ENCODE measurements around the gene COL4A4. TPM values are rescaled to one million over a fixed set of nuclear protein-coding genes. Genes with fewer than 3 reads are reported as not detected.
"Not testable (repeated sequence)": the region's sequence is repeated elsewhere in the genome, so short reads cannot be mapped to it uniquely, and the experiment has no call there.

The COL4A4 gene
- total RNA-seq, 1 donor from 2014 or later: not detected

DNA sequence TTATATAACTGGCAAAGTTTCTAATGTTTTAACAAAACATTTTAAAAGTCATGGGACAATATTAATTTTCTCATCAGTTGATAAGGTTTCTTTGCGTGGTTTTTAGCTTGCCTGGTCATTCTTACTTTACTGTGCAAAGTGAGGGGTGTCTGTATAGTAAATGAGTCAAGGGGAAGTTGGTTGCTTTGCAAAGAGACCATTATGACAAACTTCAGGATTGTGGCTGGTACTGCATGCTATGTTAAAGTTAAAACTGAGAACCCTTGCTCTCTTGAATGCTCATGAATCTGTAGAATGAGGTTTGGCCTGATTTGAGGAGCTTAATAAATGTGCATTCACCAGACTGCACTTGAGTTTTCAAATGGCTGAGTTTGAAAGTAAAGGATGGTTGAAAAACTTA is 47.0 kb downstream of the COL4A4 start:
- no peak for DNase-seq
- H3K4me3 Mint-ChIP-seq: no peak overlapping the region
- no peaks in the 10 kb centered on the region for H3K4me1 Mint-ChIP-seq
- H3K36me3 Mint-ChIP-seq (ENCODE audit: low read depth): no peaks in the 10 kb centered on the region
- H3K27ac Mint-ChIP-seq: no peak overlapping the region
- peaks cover 16% of the 10 kb centered on the region for H3K27me3 Mint-ChIP-seq
- H3K9me3 Mint-ChIP-seq: no peaks in the 10 kb centered on the region
- intact Hi-C loops (cut with micrococcal nuclease): no loop called here

DNA sequence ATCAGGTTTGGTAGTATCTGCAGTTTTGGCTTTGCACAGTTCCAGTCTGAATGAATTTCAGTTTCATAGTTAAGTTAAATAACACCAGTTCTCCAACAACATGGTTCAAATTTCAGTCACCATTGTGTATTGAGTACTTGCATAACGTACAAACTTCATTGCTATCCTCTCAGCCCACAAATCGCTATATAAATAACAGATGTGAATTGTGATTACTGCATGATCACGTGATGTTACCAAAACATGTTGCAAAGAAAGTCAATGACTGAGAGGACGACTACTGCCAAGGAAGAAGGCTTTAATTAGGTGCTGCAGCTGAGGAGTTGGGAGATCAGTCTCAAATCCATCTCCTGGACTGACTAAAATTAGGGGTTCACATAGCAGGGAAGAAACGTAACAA is 48.2 kb downstream of the COL4A4 start:
- H3K4me1 Mint-ChIP-seq: no peaks in the 10 kb centered on the region
- DNase-seq: no peak
- H3K4me3 Mint-ChIP-seq: no peak overlapping the region
- no peaks in the 10 kb centered on the region for H3K36me3 Mint-ChIP-seq (ENCODE audit: low read depth)
- H3K27me3 Mint-ChIP-seq: peaks cover 16% of the 10 kb centered on the region
- intact Hi-C loops (cut with micrococcal nuclease): no loop called here
- H3K27ac Mint-ChIP-seq: no peak overlapping the region
- H3K9me3 Mint-ChIP-seq: no peaks in the 10 kb centered on the region

DNA sequence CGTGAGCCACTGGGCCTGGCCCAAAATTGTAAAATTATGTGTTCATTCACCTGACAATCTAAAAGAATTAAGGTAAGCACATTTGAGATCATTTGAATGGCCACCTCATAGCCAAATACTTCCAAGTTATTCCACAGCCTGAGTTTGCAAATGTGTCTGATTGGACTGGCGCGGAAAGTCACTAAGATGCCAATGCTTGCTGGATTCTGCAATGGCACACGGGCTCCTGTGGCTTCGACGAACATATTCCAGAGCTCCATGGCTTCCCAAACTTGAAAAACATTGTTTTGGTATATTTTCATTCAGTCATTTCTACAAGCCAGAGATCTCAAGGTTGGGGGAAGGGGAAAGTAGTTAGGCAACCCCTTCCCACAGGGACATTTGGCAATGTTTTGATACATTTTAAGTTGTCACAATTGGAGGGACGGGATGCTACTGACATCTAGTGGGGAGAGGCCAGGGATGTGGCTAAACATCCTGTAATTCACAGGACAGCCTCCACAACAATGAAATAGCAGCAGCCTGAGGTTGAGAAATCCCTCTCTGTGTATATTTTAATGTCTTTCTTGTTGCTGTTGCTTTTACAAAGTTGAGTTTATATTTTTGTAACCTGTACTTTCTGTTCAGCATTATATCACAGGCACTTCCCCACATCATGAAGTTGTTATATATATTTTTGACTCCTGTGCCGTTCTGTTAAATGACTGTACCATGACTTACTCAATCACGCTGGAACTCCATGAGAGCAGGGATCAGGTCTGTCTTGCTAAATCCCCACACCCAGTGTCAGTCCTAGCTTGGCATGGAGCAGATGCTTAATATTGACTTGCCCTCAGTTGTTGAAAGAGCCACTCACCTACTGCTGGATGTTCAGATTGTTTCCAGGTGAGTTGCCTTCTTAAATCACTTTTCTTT is 56.9 kb downstream of the COL4A4 start:
- peak; percentile 77 for DNase-seq
- H3K27ac Mint-ChIP-seq: no peak overlapping the region
- no peak overlapping the region for H3K4me3 Mint-ChIP-seq
- no peaks in the 10 kb centered on the region for H3K9me3 Mint-ChIP-seq
- intact Hi-C loops (cut with micrococcal nuclease): loop anchor here (5.0 to 10.0 kb wide), 3 partner anchors 305 to 1440 kb away; no protein-coding TSS in a partner anchor
- no peaks in the 10 kb centered on the region for H3K4me1 Mint-ChIP-seq
- no peaks in the 10 kb centered on the region for H3K36me3 Mint-ChIP-seq (ENCODE audit: low read depth)
- H3K27me3 Mint-ChIP-seq: peaks cover 3% of the 10 kb centered on the region

DNA sequence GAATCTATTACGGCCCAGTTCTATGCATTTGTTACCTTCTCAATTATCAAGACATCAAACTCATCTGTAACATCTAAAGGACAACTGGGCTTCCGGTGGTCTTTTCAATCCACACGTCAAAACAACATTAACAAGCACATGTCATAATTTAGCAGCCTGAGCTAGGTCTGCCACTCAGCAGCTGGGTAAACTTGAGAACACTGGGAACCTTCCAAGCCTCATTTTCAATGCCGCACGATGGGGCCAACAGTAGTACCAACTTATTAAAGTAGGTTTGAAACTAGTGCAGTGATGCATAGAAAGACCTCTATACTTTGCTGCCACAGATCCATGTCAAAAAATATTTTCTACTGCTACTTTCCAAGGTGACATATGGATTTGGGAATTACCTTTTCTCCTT is 60.4 kb downstream of the COL4A4 start:
- no peaks in the 10 kb centered on the region for H3K36me3 Mint-ChIP-seq (ENCODE audit: low read depth)
- no peak overlapping the region for H3K4me3 Mint-ChIP-seq
- intact Hi-C loops (cut with micrococcal nuclease): loop anchor here (10.0 kb wide), 1 partner anchor 1219 kb away; no protein-coding TSS in a partner anchor
- H3K4me1 Mint-ChIP-seq: no peaks in the 10 kb centered on the region
- DNase-seq: no peak
- no peaks in the 10 kb centered on the region for H3K9me3 Mint-ChIP-seq
- peaks cover 3% of the 10 kb centered on the region for H3K27me3 Mint-ChIP-seq
- H3K27ac Mint-ChIP-seq: no peak overlapping the region

DNA sequence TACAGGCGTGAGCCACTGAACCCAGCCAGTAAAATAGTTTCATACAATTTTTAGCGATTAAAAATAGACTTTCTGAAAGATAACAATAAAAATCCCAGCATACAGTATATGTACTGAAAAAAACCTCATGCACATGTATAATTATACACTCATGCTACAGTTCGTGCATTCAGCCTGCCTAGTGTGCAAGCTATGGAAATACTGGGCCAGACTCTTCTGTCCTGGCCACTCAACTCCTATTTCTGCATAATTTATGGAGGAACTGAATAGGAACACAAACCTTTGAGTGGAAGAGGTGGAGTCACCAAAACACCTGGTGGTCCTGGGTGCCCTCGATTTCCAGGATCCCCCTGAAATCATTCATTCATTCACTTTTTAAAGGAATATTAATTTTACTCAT is 64.7 kb downstream of the COL4A4 start:
- no peaks in the 10 kb centered on the region for H3K36me3 Mint-ChIP-seq (ENCODE audit: low read depth)
- no peak overlapping the region for H3K4me3 Mint-ChIP-seq
- H3K9me3 Mint-ChIP-seq: no peaks in the 10 kb centered on the region
- H3K27ac Mint-ChIP-seq: no peak overlapping the region
- intact Hi-C loops (cut with micrococcal nuclease): no loop called here
- no peak for DNase-seq
- H3K4me1 Mint-ChIP-seq: no peaks in the 10 kb centered on the region
- H3K27me3 Mint-ChIP-seq: peaks cover 7% of the 10 kb centered on the region

DNA sequence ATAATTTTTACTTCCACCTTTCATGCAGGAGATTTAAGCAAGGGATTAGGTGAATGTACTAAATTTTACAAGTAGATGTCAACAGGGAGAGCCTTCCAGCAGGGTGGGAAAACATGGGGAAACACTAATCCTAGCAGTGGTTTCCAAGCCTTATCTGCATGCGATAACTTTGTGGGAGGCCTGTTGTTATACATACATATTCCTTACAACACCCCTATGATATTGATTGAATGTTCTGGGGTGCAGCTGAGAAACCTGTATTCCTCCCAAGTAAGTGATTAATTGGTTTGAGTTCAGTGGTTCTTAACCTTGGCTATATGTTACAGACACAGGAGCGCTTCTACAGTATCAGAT is 65.9 kb downstream of the COL4A4 start:
- H3K4me1 Mint-ChIP-seq: no peaks in the 10 kb centered on the region
- no peak overlapping the region for H3K27ac Mint-ChIP-seq
- peaks cover 9% of the 10 kb centered on the region for H3K27me3 Mint-ChIP-seq
- no peak for DNase-seq
- no peaks in the 10 kb centered on the region for H3K9me3 Mint-ChIP-seq
- H3K4me3 Mint-ChIP-seq: no peak overlapping the region
- intact Hi-C loops (cut with micrococcal nuclease): no loop called here
- no peaks in the 10 kb centered on the region for H3K36me3 Mint-ChIP-seq (ENCODE audit: low read depth)

DNA sequence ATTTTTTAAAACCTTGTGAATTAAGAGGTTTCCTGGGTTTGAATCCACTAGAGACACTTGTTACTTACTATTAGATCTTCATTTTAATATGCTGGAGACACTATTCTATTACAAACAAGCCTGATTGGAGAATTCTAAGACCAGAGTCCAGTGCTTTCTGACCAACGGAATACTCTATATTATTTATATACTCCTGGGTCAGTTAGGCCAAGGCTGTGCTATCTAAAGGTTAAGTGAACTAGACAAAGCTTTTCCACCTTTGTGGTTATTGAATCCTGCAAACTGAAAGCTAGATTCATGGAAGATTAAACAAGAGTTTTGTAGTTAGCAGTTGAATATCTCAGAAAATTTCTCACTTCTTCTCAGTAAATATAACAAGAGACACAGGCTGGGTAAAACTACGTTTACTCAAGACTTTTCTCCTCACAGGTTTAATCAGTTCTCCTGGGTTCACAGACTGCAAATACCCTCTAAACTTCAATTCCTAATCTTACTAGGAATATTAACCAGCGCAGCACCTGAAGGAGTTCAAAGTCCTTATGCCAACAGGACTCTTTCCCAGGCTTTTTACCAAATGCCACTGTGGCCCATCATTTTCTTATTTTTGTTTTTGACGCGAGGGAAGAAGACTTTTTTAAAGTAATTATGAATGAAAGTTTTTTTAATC is 66.4 kb downstream of the COL4A4 start:
- intact Hi-C loops (cut with micrococcal nuclease): no loop called here
- H3K4me3 Mint-ChIP-seq: no peak overlapping the region
- DNase-seq: no peak
- peaks cover 8% of the 10 kb centered on the region for H3K27me3 Mint-ChIP-seq
- H3K4me1 Mint-ChIP-seq: no peaks in the 10 kb centered on the region
- no peak overlapping the region for H3K27ac Mint-ChIP-seq
- no peaks in the 10 kb centered on the region for H3K36me3 Mint-ChIP-seq (ENCODE audit: low read depth)
- H3K9me3 Mint-ChIP-seq: no peaks in the 10 kb centered on the region

DNA sequence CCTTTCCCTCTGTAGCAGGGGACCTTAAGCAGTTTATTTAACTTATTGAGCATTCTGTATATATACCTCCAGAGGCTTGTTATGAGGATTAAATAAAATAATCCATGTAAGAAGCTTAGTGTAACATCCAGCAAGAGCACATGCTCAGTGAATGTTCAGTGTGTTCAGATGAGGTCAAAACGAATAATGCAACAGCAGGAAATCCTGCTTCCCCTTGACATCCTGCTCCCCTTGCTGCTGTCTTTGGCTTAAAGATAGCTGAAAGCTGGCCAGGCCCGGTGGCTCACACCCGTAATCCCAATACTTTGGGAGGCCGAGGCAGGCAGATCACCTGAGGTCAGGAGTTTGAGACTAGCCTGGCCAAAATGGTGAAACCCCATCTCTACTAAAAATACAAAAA is 68.7 kb downstream of the COL4A4 start:
- Mint-ChIP-seq H3K36me3 (ENCODE audit: low read depth) (no peaks in the 10 kb centered on the region), H3K27ac (no peak overlapping the region), H3K27me3 (peaks cover 9% of the 10 kb centered on the region), H3K4me3 (no peak overlapping the region), H3K9me3 (no peaks in the 10 kb centered on the region), H3K4me1 (no peaks in the 10 kb centered on the region)
- no peak for DNase-seq
- intact Hi-C loops (cut with micrococcal nuclease): no loop called here

DNA sequence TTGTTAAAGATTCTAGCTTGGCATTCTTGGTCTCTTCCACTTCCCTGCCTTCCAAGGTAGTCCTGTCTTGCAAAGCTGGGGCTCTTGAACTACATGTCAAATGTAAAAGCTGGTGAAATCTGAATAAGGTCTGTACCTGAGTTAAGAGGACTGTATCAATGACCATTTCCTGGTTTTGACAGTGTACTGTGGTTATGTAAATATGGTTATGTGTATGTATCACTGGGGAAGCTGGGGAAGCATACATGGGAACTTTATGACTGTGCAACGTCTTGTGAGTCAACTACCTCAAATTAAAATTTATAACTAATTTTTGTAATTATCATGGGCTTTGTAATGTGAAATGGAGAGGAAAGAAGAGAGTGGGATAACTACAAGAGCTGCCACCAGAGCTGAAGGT is 81.7 kb downstream of the COL4A4 start:
- H3K27me3 Mint-ChIP-seq: no peaks in the 10 kb centered on the region
- no peak for DNase-seq
- no peaks in the 10 kb centered on the region for H3K36me3 Mint-ChIP-seq (ENCODE audit: low read depth)
- H3K9me3 Mint-ChIP-seq: no peaks in the 10 kb centered on the region
- no peaks in the 10 kb centered on the region for H3K4me1 Mint-ChIP-seq
- no peak overlapping the region for H3K27ac Mint-ChIP-seq
- no peak overlapping the region for H3K4me3 Mint-ChIP-seq
- intact Hi-C loops (cut with micrococcal nuclease): no loop called here

DNA sequence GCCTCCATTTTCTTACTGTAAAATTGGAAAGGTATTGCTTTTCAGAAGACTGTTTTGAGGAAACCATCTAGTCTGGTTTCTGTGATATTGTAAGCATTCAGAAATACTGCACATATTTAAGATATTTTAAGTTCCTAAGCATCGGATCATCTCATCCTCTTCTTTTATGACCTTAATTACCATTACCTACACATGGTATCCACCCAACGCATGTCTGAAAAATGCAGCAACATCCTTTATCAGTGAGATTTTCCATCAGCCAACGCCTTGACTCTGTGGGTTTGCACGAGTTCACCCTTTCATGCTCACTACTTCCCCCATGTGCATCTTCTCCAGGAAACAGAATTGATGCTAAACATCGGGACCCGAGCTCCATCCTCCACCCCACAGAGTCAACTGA is 84.3 kb downstream of the COL4A4 start:
- Mint-ChIP-seq H3K4me1 (no peaks in the 10 kb centered on the region), H3K9me3 (no peaks in the 10 kb centered on the region), H3K27me3 (no peaks in the 10 kb centered on the region), H3K4me3 (no peak overlapping the region), H3K36me3 (ENCODE audit: low read depth) (no peaks in the 10 kb centered on the region), H3K27ac (no peak overlapping the region)
- intact Hi-C loops (cut with micrococcal nuclease): no loop called here
- no peak for DNase-seq

DNA sequence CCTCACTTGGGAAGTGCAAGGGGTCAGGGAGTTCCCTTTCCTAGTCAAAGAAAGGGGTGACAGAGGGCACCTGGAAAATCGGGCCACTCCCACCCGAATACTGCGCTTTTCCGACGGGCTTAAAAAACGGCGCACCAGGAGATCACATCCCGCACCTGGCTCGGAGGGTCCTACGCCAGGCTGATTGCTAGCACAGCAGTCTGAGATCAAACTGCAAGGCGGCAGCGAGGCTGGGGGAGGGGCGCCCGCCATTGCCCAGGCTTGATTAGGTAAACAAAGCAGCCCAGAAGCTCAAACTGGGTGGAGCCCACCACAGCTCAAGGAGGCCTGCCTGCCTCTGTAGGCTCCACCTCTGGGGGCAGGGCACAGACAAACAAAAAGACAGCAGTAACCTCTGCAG is 98.9 kb downstream of the COL4A4 start:
- H3K4me3 Mint-ChIP-seq; H3K36me3 Mint-ChIP-seq (ENCODE audit: low read depth); DNase-seq; H3K9me3 Mint-ChIP-seq; H3K27me3 Mint-ChIP-seq; intact Hi-C loops (cut with micrococcal nuclease); H3K4me1 Mint-ChIP-seq; H3K27ac Mint-ChIP-seq: not testable (repeated sequence)

DNA sequence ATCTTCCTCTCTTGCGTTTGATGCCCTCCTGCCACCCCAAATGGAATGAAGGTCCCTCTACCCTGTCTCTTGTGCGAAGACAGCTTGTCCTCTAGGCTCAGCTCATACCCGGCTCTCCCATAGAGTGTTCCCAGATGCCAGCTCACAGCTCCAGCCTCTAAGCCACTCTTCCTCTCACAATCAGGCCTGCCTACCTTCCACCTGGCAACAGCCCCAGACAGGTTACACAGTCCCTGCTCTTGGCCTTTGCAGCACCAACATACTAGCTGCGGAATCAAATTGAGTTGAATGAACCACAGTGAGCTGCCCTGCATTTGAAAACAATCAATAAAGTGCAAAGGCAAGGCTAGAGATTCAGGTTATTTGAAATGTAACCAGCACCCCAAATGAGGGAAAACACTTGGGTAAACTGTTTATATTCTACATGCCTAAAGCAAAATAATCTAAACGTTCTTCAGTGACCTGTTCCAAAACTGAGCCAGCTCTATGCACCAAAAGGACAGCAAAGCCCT is 105.1 kb downstream of the COL4A4 start:
- H3K4me3 Mint-ChIP-seq: no peak overlapping the region
- H3K4me1 Mint-ChIP-seq: no peaks in the 10 kb centered on the region
- no peak for DNase-seq
- H3K27me3 Mint-ChIP-seq: peaks cover 1% of the 10 kb centered on the region
- H3K36me3 Mint-ChIP-seq (ENCODE audit: low read depth): no peaks in the 10 kb centered on the region
- intact Hi-C loops (cut with micrococcal nuclease): no loop called here
- H3K9me3 Mint-ChIP-seq: no peaks in the 10 kb centered on the region
- no peak overlapping the region for H3K27ac Mint-ChIP-seq

DNA sequence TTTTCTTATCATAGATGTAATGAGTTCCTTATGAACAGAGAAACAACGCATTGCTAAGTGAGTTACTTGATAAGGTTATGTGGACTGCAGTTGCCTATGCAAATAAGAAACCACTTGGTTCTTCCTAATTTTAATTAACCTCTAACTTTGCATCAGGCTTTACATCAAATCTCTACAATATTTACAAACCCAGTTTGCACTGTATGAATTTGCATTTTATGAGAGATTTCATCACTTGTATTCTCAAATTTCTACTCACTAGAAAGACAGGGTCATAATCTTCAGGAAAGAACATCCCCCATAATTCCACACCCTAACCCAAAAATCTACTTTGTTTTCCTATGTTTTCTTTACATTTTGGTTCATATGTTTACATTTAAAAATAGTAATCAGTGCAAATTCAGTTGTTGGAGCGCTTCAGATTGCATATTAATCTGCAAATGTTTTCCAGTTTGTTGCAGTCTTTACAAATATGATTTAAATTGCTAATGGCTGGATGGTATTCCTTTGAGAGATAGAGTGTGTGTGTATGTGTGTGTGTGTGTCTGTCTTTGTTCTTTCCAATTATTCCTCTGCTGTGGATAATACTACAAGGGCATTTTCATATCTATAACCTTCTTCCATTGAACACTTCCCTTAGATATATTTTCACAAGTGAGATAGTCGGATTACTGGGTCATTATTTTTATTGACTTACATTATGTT is 106.1 kb downstream of the COL4A4 start:
- no peaks in the 10 kb centered on the region for H3K9me3 Mint-ChIP-seq
- H3K4me3 Mint-ChIP-seq: no peak overlapping the region
- peaks cover 1% of the 10 kb centered on the region for H3K27me3 Mint-ChIP-seq
- DNase-seq: no peak
- H3K27ac Mint-ChIP-seq: no peak overlapping the region
- no peaks in the 10 kb centered on the region for H3K36me3 Mint-ChIP-seq (ENCODE audit: low read depth)
- intact Hi-C loops (cut with micrococcal nuclease): no loop called here
- H3K4me1 Mint-ChIP-seq: no peaks in the 10 kb centered on the region

DNA sequence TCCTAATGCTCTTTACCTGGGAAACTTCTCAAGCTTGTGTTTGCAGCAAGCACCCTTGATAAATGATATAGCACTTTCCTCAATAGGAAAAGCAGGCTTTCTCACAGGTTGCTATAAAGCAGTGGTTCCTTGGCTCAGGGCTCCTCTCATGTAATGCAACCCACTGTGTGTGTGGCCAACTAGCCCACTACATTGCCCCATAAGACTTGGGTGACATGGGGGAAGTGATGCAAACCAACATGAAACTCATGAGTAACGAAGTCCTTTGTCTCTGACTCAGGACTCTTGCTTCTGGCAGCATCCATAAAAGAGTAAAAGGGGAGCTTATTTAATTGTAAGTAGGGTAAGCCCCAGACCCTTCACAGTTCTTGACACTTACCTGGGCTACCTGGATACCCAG is 106.9 kb downstream of the COL4A4 start:
- no peak overlapping the region for H3K27ac Mint-ChIP-seq

More for the DNA sequence above, 106.9 kb downstream of the COL4A4 start:
- Mint-ChIP-seq H3K36me3 (ENCODE audit: low read depth) (no peaks in the 10 kb centered on the region), H3K27me3 (peaks cover 1% of the 10 kb centered on the region), H3K4me1 (no peaks in the 10 kb centered on the region), H3K9me3 (no peaks in the 10 kb centered on the region), H3K4me3 (no peak overlapping the region)
- no peak for DNase-seq
- intact Hi-C loops (cut with micrococcal nuclease): no loop called here

Measured in activated CD4-positive, alpha-beta T cell treated with anti-CD3 and anti-CD28 coated beads, Interleukin-2, amount 10 ng/mL, durations not matched to agents 24 days and 14 days (primary cell).